Hematopoietic multipotent progenitor cell treated with erythropoietin and hydrocortisone succinate and interleukin-3 and kit ligand, for 17 days (in vitro differentiated cells): ENCODE results near the gene IFITM2.
"Not testable (repeated sequence)": the region's sequence is repeated elsewhere in the genome, so short reads cannot be mapped to it uniquely, and the experiment has no call there.

Experiments used
- DNase-seq: peaks from one replicate; pipeline ENCODE4 v3.0.0-alpha.2; 2015; ENCODE audit warnings: low spot score

The IFITM2 gene

DNA sequence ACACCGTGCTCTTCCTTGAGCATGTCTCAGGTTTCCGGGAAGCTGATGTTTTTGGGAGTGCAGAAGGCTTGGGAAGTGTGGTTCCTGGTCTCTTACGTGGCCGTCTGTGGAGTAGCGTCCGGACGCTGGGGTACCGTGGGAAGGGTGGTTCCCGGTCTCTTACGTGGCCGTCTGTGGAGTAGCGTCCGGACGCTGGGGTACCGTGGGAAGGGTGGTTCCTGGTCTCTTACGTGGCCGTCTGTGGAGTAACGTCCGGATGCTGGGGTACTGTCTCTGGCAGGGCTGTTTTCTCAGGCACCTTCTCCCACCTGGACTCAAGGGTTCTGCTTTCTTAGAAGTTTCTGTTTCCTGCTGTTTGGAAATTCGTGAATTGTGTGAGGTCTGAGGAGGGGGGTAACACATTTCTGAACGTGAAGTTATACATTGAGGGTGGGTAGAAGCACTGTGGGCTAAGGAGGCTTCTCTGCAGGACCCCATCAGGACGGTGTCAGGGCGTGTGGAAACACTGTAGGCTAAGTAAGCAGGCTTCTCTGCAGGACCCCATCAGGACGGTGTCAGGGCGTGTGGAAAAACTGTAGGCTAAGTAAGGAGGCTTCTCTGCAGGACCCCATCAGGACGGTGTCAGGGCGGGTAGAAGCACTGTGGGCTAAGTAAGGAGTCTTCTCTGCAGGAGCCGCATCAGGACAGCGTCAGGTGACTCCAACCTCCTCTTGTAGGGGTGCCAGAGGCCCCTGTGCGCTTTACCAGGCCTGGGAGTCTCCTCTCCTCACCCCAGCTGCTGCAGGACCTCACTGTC is 18.4 kb downstream of the IFITM2 start:
- no peak for DNase-seq

- DNase-seq, result no peak
Measured at GRCh38 chr11:326592-326841, 18.9 kb downstream of the IFITM2 start.

DNA sequence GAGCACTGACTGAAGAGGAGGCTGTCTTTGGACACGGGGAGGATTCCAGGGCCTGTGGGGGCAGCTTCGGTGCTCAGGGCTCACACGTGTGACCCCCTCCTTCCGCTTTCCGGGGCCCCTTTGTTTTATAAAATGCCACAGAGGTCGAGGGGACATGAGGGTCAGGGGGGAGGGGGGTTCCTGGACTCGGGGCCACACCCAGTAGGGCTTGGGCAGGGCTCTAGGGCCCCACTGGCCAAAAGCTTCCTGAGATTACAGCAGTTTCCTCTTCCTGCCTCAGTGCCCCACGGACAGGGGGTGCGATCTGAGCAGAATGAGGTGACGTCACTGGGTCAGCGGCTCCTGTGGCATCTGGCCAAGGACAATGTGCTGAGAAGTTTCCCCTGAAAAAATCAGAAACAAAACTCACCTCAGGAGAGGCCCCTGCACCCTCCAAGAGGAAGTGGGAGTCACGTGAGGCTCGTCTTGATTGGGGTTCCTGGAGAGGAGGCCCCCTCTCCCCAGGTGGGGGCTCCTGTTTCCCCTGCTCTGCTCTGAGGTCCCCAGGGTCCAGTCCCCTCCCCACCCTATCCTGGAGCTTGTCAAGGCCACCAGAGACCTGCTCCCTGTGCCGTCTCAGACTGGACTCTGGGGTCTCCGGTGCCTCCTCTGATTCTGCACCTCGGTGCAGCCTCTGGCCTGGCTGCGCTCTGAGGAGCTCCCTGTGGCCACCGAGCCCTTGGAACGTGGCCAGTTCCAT is 19.4 kb downstream of the IFITM2 start:
- no peak for DNase-seq

DNA sequence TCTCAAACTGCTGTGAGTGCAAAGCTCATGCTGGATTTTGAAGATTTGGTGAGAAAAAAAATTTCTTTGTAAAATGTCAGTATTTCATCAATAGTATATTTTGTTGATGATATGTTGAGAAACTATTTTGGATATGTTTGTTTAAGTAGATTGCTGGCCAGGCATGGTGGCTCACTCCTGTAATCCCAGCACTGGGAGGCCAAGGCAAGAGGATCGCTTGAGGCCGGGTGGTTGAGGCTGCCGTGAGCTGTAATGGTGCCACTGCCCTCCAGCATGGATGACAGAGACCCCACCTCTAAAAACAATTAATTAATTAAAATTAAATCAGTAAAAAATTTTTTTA is 19.9 kb downstream of the IFITM2 start:
- DNase-seq, result no peak

GRCh38 chr11:328012-328411 is 20.4 kb downstream of the IFITM2 start:
- no peak for DNase-seq

GRCh38 chr11:328516-329100 is 21.0 kb downstream of the IFITM2 start:
- not testable (repeated sequence) for DNase-seq

DNA sequence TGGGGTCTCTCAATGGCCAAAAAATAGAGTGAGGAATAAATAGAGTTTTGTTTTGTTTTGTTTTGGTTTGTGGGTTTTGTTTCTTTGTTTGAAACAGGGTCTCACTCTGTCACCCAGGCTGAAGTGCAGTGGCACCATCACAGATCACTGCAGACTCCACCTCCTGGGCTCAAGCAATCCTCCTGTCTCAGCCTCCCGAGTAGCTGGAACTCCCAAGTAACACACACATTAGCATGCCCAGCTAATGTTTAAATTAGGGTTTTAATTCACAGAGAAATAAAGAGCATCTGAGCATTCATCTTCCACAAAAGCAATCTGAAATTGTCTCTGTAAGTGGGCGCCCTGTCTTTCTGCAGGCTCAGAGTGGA is 22.3 kb downstream of the IFITM2 start:
- no peak for DNase-seq

GRCh38 chr11:330307-330693 is 22.7 kb downstream of the IFITM2 start:
- no peak for DNase-seq

- DNase-seq, result no peak
Measured at GRCh38 chr11:330694-331357, 23.2 kb downstream of the IFITM2 start.

- no peak for DNase-seq
Measured at GRCh38 chr11:331358-332060, 23.9 kb downstream of the IFITM2 start.

DNA sequence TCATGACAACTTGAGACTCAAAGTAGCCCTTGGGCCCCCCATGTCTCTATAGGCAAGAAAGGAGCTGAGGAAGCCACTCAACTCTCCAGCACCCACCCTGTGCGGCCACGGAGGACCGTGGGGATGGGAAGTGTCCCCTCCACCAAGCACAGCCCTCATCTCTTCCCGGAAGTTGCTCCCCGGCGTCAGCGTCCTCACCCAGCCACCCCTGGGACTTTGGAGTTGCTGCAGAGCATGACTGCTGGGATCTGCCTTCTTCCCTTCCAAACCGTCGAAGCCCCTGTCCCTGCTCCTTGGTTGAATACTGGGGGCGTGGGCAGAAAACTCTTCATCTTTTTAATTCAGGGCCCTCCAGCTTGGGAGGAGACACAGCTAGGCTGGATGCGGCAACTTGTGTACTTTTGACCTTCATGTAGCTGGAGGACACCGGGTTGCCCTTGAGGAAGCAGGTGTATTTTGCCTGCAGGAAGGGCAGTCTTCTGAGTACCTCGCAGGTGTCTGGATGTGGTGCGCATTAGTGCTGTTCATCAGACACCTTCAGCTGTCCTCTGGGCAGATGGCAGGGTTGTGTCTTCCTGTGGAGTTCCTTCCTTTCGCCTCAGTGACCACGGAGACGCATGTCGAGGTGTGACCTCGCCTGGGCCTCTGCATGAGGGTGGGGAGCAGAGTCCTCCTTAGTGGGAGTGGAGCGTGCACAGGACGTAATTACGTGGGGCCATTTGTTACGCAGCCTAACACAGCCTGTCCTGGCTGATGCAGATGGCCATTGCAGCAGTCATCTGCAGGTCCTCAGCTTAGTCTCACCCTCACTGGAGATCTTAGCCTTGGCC is 25.2 kb downstream of the IFITM2 start:
- no peak for DNase-seq

GRCh38 chr11:333616-334263 is 26.1 kb downstream of the IFITM2 start:
- not testable (repeated sequence) for DNase-seq

- no peak for DNase-seq
Measured at GRCh38 chr11:334264-334994, 26.8 kb downstream of the IFITM2 start.

DNA sequence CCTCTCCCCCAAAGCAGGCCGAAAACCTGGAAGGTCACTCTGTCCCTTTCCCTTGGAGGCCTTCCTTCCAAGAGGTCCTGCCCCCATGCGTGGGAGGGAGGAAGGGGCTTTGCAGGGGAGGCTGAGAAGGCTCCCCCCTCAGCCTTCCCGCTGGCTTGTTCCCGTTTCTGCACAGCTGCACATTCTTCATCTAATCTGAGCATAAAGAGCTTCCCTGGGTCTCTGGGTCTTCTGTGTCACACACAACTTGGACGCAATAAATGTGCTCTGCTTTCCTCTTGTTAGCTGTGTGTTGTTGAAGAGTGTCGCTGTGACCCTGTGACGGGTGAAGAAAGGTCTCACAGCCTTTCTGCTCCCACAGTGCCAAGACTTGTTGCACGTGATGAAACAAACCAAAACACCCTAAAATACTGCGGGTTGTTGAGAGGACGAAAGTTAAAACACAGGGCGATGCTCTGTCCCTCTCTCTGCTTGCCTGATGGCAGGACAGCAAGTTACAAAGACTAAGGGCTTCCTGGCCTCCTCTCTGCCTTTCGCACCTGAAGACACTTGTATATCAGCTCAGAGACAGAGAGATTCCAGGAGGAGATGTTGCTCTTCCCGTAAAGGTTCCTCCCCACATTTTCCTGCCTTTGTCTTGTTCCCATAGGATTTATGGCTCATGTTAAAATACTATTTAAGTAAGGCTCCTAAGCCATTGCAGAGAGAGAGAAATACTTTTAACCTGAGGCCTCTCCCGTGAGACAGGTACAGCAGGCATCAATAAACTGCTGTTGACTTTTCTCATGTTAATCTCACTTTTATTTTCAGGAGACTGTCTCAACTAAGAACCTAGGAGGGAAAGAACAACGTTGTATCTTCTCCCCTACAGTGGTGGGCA is 28.4 kb downstream of the IFITM2 start:
- no peak for DNase-seq

DNA sequence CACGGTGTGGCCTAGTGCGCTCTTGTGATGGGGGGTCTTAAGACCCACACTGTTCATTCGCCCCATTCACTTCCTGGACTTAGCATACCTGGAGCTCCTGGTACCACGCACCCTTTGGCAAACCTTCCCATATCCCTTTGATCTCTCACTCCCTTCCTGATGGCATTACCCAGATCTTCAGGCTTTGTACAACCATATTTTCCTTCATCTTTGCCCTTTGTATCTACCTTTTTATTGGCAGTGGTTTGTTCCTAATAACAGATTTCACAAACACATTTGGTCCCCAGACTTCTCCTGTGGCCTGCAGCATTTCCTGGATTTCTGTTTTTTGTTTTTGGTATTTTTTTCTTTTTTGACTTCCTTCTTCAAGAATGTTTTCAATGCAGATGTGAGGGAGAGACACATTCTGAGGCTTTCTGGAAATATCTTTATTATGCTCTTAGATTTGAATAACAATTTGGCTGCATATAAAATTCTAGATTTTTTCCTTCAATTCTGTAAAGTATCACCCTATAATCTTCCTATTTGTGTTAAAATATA is 29.1 kb downstream of the IFITM2 start:
- DNase-seq, result no peak

GRCh38 chr11:337711-338110 is 30.1 kb downstream of the IFITM2 start:
- no peak for DNase-seq

DNA sequence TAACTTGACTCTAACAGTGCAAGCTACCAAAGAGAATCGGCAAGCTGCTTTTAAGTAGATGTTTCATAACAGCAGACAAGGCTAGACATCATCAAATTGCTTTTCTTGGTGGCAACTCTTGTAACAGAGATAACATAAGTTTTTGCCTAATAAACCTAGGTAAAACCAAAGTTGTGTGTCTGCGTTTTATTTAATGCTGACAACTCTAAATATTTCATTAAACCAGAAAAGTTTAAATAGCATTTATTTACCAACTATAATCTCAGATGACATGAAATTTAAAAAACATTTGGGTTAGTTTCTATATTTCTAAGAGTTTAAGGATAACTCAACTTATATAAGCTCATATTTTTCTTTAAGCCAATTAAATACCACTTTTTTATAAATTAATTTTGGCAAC is 32.3 kb downstream of the IFITM2 start:
- no peak for DNase-seq

DNA sequence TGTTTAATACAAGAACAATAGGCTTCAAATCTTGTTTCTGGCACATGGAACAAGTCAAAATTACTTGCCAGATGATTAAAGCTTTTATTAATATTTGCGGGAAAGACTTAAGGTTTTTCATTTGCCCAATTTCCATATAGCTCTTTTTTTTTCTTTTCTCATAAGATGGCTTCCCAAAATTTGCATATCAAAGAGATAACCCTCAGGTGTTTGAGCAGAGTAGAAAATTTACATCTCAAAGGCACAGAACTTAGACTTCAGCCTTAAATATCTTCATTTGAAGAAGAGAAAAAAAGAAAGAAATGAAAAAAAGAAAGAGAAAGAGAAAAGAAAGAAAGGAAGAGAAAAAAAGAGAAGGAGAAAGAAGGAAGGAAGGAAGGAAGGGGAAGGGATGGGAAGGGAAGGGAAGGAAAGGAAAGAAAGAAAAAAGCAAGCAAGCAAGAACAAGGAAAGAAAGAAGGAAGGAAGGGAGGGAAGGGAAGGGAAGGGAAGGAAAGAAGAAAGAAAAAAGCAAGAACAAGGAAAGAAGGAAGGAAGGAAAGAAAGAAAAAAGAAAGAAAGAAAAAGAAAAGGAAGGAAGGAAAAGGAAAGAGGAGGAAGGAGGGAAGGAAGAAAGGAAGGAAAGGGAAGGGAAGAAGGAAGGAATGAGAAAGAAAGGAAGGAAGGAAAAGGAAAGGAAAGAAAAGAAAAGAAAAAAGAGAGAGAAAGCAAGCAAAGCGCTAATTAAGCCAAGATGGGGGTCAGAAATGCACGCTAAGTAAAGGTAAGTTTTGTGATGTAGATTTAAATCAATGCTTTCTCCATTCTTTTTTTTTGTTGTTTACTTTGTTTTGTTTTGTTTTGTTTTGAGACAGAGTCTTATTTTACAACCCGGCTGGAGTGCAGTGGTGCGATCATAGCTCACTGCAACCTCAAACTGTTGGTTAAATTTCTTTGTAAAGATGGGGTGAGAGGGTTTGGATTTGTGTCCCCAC is 33.2 kb downstream of the IFITM2 start:
- DNase-seq, result no peak
